H1 (cell line): ENCODE data around the gene OPCML. TPM values are rescaled to one million over a fixed set of nuclear protein-coding genes. Genes with fewer than 3 reads are reported as not detected.

Experiments used
- CTCF ChIA-PET: fragments of 300-600 bp; sonication (Branson Sonifier 250); formaldehyde crosslinking; loops from one replicate; lab custom pipeline; 2021; ENCODE audit not compliant: partially characterized antibody; lab: Charles Lee
- POLR2A ChIA-PET: fragments of 300-600 bp; sonication (Branson Sonifier 250); formaldehyde crosslinking; loops from one replicate; lab custom pipeline; 2021; ENCODE audit warnings: inconsistent platforms; ENCODE audit not compliant: partially characterized antibody; lab: Charles Lee
- DNase-seq, 2 experiments: peaks; one replicate each; pipeline versions ENCODE4 v3.0.0 to v3.0.0-alpha.2; 2010 to 2022; ENCODE audit warnings: low spot score in 2 of 2, low read depth in 1 of 2, mixed read lengths in 1 of 2
- FAIRE-seq: peaks from 2 replicates; lab custom pipeline; 2011; peaks lifted over from hg19 to GRCh38; lab: Jason Lieb, UNC
- H2AFZ ChIP-seq: 2 replicates; pipeline ENCODE4 v1.8.1; 2012; ENCODE audit warnings: low read length, inconsistent platforms
- H2AK5ac ChIP-seq: 2 replicates; pipeline ENCODE4 v1.6.1; 2013; ENCODE audit warnings: low read depth, low read length
- H2BK120ac ChIP-seq: replicated peaks from 2 replicates; pipeline ENCODE3; 2013; ENCODE audit warnings: low read depth, low read length, inconsistent platforms
- H2BK12ac ChIP-seq: 2 replicates; pipeline ENCODE4 v1.6.1; 2013; ENCODE audit warnings: low read depth, low read length
- H2BK15ac ChIP-seq: 2 replicates; pipeline ENCODE4 v1.6.1; 2013; ENCODE audit warnings: low read length
- H2BK20ac ChIP-seq: 2 replicates; pipeline ENCODE4 v1.6.1; 2013; ENCODE audit warnings: low read length
- H2BK5ac ChIP-seq: 2 replicates; pipeline ENCODE4 v1.6.1; 2013; ENCODE audit warnings: low read depth, low read length
- H3K14ac ChIP-seq: 2 replicates; pipeline ENCODE4 v1.6.1; 2013; ENCODE audit warnings: inconsistent platforms; ENCODE audit not compliant: insufficient read length
- H3K18ac ChIP-seq: 2 replicates; pipeline ENCODE4 v1.6.1; 2013; ENCODE audit warnings: low read length; ENCODE audit errors: extremely low read depth
- H3K23ac ChIP-seq: 2 replicates; pipeline ENCODE4 v1.6.1; 2013; ENCODE audit warnings: inconsistent platforms; ENCODE audit not compliant: insufficient read length
- H3K23me2 ChIP-seq: 2 replicates; pipeline ENCODE4 v1.6.1; 2013; ENCODE audit warnings: low read depth, low read length
- H3K27ac ChIP-seq: 2 replicates; pipeline ENCODE4 v1.6.1; 2011; ENCODE audit warnings: low read depth, low read length, inconsistent platforms
- H3K27me3 ChIP-seq, 4 experiments: replicated peaks in 1 of 4; 1 replicate in 1 of 4; 2 replicates in 3 of 4; pipeline versions ENCODE4 v1.6.1 to v1.8.1; 2011 to 2013; ENCODE audit warnings: low read length in 3 of 4, mild to moderate bottlenecking in 3 of 4, inconsistent platforms in 2 of 4, mixed read lengths in 2 of 4, moderate library complexity in 1 of 4; ENCODE audit not compliant: control insufficient read depth in 3 of 4, insufficient read depth in 3 of 4; ENCODE audit errors: extremely low read depth in 1 of 4
- H3K36me3 ChIP-seq, 4 experiments: 2 replicates each; pipeline versions ENCODE4 v1.6.1 to v1.8.1; 2011 to 2013; ENCODE audit warnings: mild to moderate bottlenecking in 4 of 4, low read length in 3 of 4, moderate library complexity in 2 of 4, control low read depth in 1 of 4, inconsistent platforms in 1 of 4; ENCODE audit not compliant: insufficient read depth in 4 of 4, control insufficient read depth in 2 of 4
- H3K4ac ChIP-seq: replicated peaks from 2 replicates; pipeline ENCODE3; 2013; ENCODE audit warnings: low read length, low read depth, mixed read lengths, inconsistent platforms; ENCODE audit not compliant: insufficient read length
- H3K4me1 ChIP-seq, 4 experiments: replicated peaks in 1 of 4; 1 replicate in 1 of 4; 2 replicates in 3 of 4; pipeline versions ENCODE4 v1.6.1 to v1.8.1; 2011 to 2013; ENCODE audit warnings: low read length in 3 of 4, inconsistent platforms in 2 of 4, mixed read lengths in 1 of 4; ENCODE audit not compliant: insufficient read depth in 4 of 4, control insufficient read depth in 3 of 4
- H3K4me2 ChIP-seq, 2 experiments: 2 replicates each; pipeline versions ENCODE4 v1.6.1 to v1.8.1; 2011 to 2013; ENCODE audit warnings: low read depth in 2 of 2, low read length in 2 of 2, control low read depth in 1 of 2, inconsistent platforms in 1 of 2, mild to moderate bottlenecking in 1 of 2; ENCODE audit not compliant: insufficient read depth in 1 of 2
- H3K4me3 ChIP-seq, 4 experiments: fragments of 200-600, 300-600 bp in 1 of 4; sonication (generic), shearing (Covaris generic), sonication (Bioruptor Twin) in 1 of 4; 2 replicates each; pipeline versions ENCODE4 v1.5.1 to v1.8.1; 2011 to 2016; ENCODE audit warnings: low read length in 4 of 4, low read depth in 3 of 4, control low read depth in 2 of 4, inconsistent platforms in 2 of 4, mild to moderate bottlenecking in 2 of 4, mixed read lengths in 1 of 4, moderate library complexity in 1 of 4; ENCODE audit not compliant: insufficient read depth in 2 of 4; ENCODE audit errors: extremely low read depth in 1 of 4
- H3K56ac ChIP-seq: replicated peaks from 2 replicates; pipeline ENCODE3; 2013; ENCODE audit warnings: low read depth, mild to moderate bottlenecking, mixed read lengths, low read length, inconsistent platforms; ENCODE audit not compliant: insufficient read length
- H3K79me1 ChIP-seq: 2 replicates; pipeline ENCODE4 v1.6.1; 2013; ENCODE audit warnings: low read depth, low read length, control low read depth
- H3K79me2 ChIP-seq, 2 experiments: 2 replicates each; pipeline versions ENCODE4 v1.6.1 to v1.8.1; 2012 to 2013; ENCODE audit warnings: low read length in 2 of 2, mild to moderate bottlenecking in 2 of 2, inconsistent platforms in 1 of 2; ENCODE audit not compliant: insufficient read depth in 2 of 2, control insufficient read depth in 1 of 2
- H3K9ac ChIP-seq, 4 experiments: replicated peaks in 1 of 4; 1 replicate in 1 of 4; 2 replicates in 3 of 4; pipeline versions ENCODE4 v1.6.1 to v1.8.1; 2011 to 2013; ENCODE audit warnings: low read depth in 3 of 4, low read length in 3 of 4, control low read depth in 2 of 4, mild to moderate bottlenecking in 2 of 4, moderate library complexity in 2 of 4, inconsistent platforms in 1 of 4; ENCODE audit errors: extremely low read depth in 1 of 4
- H3K9me3 ChIP-seq, 2 experiments: 2 replicates each; pipeline versions ENCODE4 v1.6.1 to v1.8.1; 2012 to 2013; ENCODE audit warnings: mild to moderate bottlenecking in 2 of 2, moderate library complexity in 2 of 2, control low read depth in 1 of 2, inconsistent platforms in 1 of 2, low read depth in 1 of 2, low read length in 1 of 2, mixed read lengths in 1 of 2; ENCODE audit not compliant: insufficient read depth in 2 of 2
- H4K20me1 ChIP-seq, 2 experiments: replicated peaks in 1 of 2; 2 replicates each; pipeline versions ENCODE3 to v1.8.1; 2011 to 2013; ENCODE audit warnings: inconsistent platforms in 2 of 2, low read length in 2 of 2, mild to moderate bottlenecking in 1 of 2; ENCODE audit not compliant: insufficient read depth in 2 of 2, control insufficient read depth in 1 of 2
- H4K5ac ChIP-seq: 2 replicates; pipeline ENCODE4 v1.6.1; 2013; ENCODE audit warnings: low read length, low read depth, mixed read lengths, inconsistent platforms; ENCODE audit not compliant: insufficient read length
- H4K8ac ChIP-seq: 2 replicates; pipeline ENCODE4 v1.8.0; 2013; ENCODE audit warnings: mild to moderate bottlenecking, moderate library complexity, low read length, inconsistent platforms; ENCODE audit not compliant: insufficient read depth; ENCODE audit errors: extremely low read depth
- H4K91ac ChIP-seq: replicated peaks from 2 replicates; pipeline ENCODE3; 2013; ENCODE audit warnings: low read length, mixed read lengths, inconsistent platforms; ENCODE audit not compliant: insufficient read length
- CBX5 ChIP-seq: fragments of 300-800, 300-1000 bp; sonication (generic); IDR thresholded peaks from 2 replicates; pipeline ENCODE4 v1.7.1; 2016; ENCODE audit warnings: antibody characterized with exemption, low read length, low read depth
- CEBPB ChIP-seq: IDR thresholded peaks from 2 replicates; pipeline ENCODE4 v1.6.1; 2012; ENCODE audit warnings: low read depth, low read length
- CREB1 ChIP-seq: IDR thresholded peaks from 2 replicates; pipeline ENCODE4 v1.6.1; 2012; ENCODE audit warnings: inconsistent platforms
- WGBS, 2 experiments: shearing (Covaris generic) in 1 of 2; methylation state at CpG; one replicate each; pipeline versions ENCODE4 v1.1.6 to v1.1.7; 2013 to 2015; ENCODE audit warnings: low lambda C conversion rate in 2 of 2, mixed read lengths in 2 of 2, inconsistent platforms in 1 of 2, low coverage in 1 of 2, missing lambda C conversion rate in 1 of 2; ENCODE audit not compliant: insufficient replicate concordance in 2 of 2, insufficient coverage in 1 of 2, insufficient read length in 1 of 2; ENCODE audit errors: extremely low coverage in 1 of 2, missing lambda C conversion rate in 1 of 2; 5-methylcytosine and 5-hydroxymethylcytosine counted together
- polyA plus RNA-seq, 7 experiments: library from polyadenylated mRNA; depleted of rRNA in 3 of 7; stranded (reverse) in 5 of 7; unstranded in 2 of 7; fragments of >200 nt in 5 of 7; fragments of 200-250 nt in 2 of 7; gene quantifications; 1 replicate in 5 of 7; 2 replicates in 1 of 7; 4 replicates in 1 of 7; pipeline versions ENCODE4 v1.2.1 to v1.2.3, GENCODE V29; 2011 to 2013; ENCODE audit warnings: missing spikeins in 2 of 7, mixed read lengths in 2 of 7
- total RNA-seq: library from RNA; stranded (reverse); fragmentation: NEBNext Ultra II Directional; extraction: Animal tissue kit (Norgen Biotek cat#: 25700); gene quantifications from 2 replicates; pipeline ENCODE4 v1.2.1, GENCODE V29; 2021

The OPCML gene
- total and polyA plus RNA-seq, 2 of the 8 experiments (the other 6 are each of a cell fraction or from before 2014, with no cell fraction given), result 2.3 to 3.1 TPM

DNA sequence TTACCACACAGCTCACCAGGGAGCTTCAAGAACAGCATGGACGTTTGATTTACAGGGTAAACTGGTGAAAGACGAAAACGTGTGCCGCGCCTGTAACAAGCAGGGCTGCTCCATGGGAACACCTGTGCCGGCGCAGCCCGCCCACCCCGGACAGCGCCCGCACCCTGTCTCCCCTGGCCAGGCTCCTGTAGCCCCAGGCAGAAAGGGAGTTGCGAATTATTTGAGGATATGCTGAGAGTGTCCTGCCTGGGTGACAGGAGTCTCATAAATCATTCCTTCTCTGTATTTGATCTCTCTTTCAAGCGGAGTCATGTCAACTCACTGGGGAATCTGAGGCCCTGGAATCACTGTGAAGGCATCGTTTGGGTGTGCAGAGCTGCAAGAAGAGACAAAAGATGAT lies 804.3 kb downstream of the OPCML start:
- H3K27me3 ChIP-seq, result no peaks in the 10 kb centered on the region
- H4K8ac ChIP-seq, result no peak overlapping the region
- H3K18ac ChIP-seq, result no peak overlapping the region
- DNase-seq, result no peak
- WGBS, 2 experiments, result 91% methylated on average over 10 of the region's 14 CpGs; no CpG with 5 or more reads in 1 of the 2 experiments
- no peak overlapping the region for H3K4me2 ChIP-seq
- ChIA-PET POLR2A (no interaction called here), CTCF (interaction anchor here (1.4 kb wide), 1 partner anchor 15 kb away, joined by 3 read pairs; no protein-coding TSS in a partner anchor)
- H3K23me2 ChIP-seq, result no peaks in the 10 kb centered on the region; the same call in 1 of the 2 replicates
- H2BK12ac ChIP-seq, result no peak overlapping the region
- TF ChIP-seq CREB1, result no peak
- no peak for TF ChIP-seq CEBPB
- TF ChIP-seq CBX5, result no peak
- no peaks in the 10 kb centered on the region for H3K36me3 ChIP-seq
- no peaks in the 10 kb centered on the region for H3K79me2 ChIP-seq
- H3K56ac ChIP-seq, result no peak overlapping the region
- H2BK120ac ChIP-seq, result no peak overlapping the region
- H4K5ac ChIP-seq, result no peak overlapping the region
- no peaks in the 10 kb centered on the region for H3K79me1 ChIP-seq
- no peak overlapping the region for H3K4ac ChIP-seq
- H2BK20ac ChIP-seq, result no peak overlapping the region
- H3K27ac ChIP-seq, result no peak overlapping the region
- H2BK15ac ChIP-seq, result no peak overlapping the region
- H3K4me3 ChIP-seq, result no peak overlapping the region
- no peak overlapping the region for H4K91ac ChIP-seq
- H2BK5ac ChIP-seq, result no peak overlapping the region
- H4K20me1 ChIP-seq, result no peaks in the 10 kb centered on the region
- no peak overlapping the region for H2AFZ ChIP-seq
- H3K9ac ChIP-seq, result no peak overlapping the region
- no peak overlapping the region for H3K23ac ChIP-seq
- no peak for FAIRE-seq
- H3K9me3 ChIP-seq, result peaks cover 7 to 9% of the 10 kb centered on the region in 2 experiments; a peak in 3 of 4 replicates
- no peak overlapping the region for H3K14ac ChIP-seq
- peaks cover 0 to 5% (median 0%) of the 10 kb centered on the region in 4 experiments; a peak in 1 of 7 replicates for H3K4me1 ChIP-seq
- no peak overlapping the region for H2AK5ac ChIP-seq
